ENCODE data around the gene GRAMD1A.
"Not testable (repeated sequence)": the region's sequence is repeated elsewhere in the genome, so short reads cannot be mapped to it uniquely, and the experiment has no call there.

The GRAMD1A gene

GRCh38 chr19:35004517-35005255, 4.6 kb downstream of the GRAMD1A start:
- DNase-seq, result no peak

DNA sequence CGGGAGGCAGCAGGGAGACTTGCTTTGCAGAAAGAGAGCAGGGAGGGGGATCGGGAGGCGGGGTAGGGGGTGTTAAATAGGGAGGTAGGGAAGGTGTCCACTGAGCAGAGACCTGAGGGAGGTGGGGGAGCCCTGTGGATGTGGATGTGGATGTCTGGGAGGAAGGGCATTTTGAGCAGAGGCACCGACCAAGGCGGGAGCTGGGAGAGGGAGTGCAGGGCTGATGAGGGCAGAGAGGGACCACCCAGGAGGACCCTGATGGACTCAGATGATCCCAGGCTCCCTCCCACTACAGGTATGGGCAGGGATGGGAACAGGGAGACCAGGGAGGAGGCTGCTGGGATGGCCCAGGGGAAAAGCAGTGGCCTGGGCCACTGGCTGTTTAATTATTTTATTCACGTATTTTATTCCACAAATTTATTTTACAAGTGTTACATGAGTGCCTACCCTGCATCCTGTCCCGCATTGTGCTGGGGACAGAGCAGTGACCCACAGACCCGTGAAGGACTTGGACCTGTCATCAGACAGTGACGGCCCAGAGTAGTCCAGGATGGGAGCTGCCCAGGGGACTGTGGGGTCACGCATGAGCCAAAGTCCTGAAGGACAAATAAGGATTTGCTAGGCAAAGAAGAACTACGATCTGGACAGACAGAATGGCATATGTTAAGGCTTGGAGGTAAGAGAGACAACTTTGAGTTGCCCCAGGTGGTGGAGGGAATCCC, 5.3 kb downstream of the GRAMD1A start:
- DNase-seq, result no peak

GRCh38 chr19:35006007-35006341, 5.9 kb downstream of the GRAMD1A start:
- DNase-seq, result not testable (repeated sequence)

GRCh38 chr19:35006342-35006998, 6.3 kb downstream of the GRAMD1A start:
- no peak for DNase-seq

DNA sequence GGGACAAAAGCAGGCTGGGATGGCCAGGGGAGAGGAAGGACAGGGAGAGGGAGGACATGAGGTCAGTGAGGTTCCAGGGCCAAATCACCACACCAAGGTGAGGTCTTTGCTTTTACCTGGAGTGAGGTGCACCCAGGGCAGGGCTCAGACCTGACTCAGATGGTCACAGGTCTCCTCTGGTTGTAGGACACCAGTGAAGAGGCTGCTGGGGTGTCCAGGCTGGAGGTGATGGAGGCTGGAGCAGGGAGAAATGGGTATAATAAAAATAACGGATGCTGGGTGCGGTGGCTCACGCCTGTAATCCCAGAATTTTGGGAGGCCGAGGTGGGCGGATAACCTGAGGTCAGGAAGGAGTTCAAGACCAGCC, 6.9 kb downstream of the GRAMD1A start:
- no peak for DNase-seq

GRCh38 chr19:35007427-35007826, 7.3 kb downstream of the GRAMD1A start:
- DNase-seq, result not testable (repeated sequence)

GRCh38 chr19:35008891-35009341, 8.8 kb downstream of the GRAMD1A start:
- no peak for DNase-seq

DNA sequence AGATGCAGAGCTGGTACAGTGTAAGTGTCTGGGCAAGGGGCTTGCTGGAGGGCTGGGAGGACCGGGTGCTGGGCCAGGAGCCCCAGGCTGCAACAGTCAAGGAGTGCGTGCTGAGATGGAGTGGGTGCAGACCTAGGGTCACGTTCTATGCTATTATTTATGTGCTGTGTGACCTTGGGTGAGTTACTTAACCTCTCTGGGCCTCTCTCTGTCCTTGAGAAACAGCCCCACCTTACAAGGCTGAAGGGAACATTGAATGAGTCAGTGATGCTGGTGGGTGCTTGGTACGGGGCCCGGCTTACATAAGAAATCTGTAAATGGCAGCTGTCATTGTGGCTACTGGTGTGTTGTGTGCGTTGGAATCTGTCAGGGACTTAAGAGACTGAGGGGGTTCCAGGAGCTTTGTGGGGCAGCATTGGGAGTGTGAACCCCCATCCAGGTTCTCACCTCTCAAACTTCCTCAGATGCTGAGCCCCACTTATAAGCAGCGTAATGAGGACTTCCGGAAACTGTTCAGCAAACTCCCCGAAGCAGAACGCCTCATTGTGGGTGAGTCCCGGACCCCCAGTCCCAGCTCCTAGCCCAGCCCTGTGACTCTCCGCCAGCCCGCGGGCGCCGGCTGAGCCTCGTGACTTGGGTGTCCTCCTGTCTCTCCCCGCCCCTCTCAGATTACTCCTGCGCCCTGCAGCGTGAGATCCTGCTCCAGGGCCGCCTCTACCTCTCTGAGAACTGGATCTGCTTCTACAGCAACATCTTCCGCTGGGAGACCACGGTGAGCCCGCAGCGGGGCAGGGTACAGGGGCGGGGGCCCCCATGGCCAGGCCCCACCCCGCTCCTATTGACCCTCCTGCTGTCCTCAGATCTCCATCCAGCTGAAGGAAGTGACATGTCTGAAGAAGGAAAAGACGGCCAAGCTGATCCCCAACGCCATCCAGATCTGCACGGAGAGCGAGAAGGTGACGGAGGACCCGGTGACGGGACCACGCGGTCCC, 9.6 kb downstream of the GRAMD1A start:
- DNase-seq, result no peak

DNA sequence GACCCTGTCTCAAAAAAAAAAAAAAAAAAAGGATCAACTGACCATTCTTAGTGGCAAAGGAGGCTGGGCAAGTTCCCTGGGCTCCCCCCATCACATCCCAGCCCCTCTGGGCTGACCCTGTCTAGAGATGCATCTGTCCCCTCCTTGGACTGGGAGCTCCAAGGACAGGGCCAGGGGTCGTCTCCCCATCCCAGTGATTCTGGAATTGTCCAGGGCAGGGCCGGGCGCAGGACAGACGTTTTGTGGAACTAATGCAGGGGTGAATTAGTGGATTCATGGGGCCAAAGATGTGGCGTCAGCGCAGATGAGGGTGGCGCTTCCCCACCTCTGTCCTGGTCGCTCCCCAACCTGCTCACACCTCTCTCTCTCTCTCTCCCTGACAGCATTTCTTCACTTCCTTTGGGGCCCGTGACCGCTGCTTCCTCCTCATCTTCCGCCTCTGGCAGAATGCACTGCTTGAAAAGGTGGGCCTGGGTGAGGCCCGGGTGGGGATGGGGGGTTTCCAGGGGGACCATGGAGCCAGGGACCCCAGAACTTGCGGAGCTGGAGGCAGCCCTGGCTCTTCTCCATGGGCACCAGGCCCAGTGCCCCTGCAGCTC, 11.1 kb downstream of the GRAMD1A start:
- peak; percentile 38 for DNase-seq

GRCh38 chr19:35011737-35012682, 11.9 kb downstream of the GRAMD1A start:
- no peak for DNase-seq

DNA sequence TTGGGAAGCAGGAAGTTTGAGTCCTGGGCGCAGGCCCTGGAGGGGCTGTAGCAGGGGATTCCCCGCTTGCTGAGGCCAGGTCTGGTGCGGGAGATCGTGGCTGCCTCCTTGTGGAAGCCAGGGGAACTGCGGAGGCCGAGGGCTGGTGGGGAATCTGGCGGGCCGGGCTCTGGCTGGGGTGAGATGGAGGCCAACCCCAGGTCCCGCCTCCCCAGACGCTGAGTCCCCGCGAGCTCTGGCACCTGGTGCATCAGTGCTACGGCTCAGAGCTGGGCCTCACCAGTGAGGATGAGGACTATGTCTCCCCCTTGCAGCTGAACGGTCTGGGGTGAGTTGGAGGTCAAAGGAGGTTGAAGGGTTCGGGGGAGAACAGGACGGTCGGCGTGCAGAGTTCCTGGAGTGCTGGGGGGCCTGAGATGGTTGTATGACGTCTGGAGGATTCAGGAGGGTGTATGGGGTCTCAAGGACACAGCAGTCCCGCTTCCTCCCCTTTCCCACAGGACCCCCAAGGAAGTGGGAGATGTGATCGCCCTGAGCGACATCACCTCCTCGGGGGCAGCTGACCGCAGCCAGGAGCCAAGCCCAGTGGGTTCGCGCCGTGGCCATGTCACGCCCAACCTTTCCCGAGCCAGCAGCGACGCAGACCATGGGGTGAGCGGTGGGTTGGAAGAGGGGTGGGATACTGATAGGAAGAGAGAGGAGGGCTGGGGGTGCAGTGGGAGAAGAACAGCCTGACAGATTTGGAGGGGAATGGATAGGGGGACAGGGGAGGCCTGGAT, 13.1 kb downstream of the GRAMD1A start:
- DNase-seq, result peak; percentile 81

DNA sequence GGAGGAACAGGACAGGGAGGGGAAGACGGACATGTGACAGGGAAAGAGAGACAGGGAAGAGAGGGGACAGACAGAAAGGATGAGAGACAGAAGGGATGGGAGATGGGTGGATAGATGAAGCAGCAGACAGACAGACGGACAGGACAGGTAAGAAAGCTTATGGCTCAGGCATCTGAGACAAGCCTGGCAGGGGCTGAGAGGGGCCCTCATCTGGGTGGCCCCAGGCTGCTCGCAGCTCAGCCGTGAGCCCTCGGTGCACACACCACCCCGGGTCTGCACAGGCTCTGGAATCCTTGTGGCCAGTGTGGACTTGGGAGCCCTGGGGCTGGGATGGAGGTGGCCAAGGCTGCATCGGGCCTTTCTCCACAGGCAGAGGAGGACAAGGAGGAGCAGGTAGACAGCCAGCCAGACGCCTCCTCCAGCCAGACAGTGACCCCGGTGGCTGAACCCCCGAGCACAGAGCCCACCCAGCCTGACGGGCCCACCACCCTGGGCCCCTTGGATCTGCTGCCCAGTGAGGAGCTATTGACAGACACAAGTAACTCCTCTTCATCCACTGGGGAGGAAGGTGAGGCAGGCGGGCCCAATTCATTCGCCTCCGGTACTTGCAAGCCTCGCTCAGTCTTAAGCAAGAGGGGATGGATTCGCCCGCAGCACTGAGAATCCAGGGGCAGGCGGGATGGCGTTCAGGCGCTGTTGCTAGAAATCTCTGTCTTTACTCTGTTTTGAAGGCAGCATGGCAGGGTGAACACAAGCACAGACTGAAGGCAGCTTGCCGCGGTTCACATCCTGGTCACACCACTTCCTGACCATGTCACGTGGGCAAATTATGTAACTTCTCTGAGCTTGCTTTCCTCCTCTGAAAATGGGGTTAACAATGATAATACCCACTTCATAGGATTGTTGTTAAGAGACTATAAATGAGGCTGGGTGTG, 14.0 kb downstream of the GRAMD1A start:
- peak; percentile 76 for DNase-seq

DNA sequence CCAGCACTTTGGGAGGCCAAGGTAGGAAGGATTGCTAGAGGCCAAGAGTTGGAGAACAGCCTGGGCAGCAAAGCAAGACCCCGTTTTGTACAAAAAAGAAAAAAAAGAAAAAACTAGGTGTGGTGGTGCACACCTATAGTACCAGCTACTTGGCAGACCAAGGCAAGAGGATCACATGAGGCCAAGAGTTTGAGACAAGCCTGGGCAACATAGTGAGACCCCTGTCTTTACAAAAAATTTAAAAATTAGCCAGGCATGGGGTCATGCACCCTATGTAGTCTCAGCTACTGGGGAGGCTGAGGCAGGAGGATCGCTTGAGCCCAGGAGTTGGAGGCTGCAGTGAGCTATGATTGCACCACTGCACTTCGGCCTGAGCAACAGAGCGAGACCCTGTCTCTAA, 14.7 kb downstream of the GRAMD1A start:
- not testable (repeated sequence) for DNase-seq

GRCh38 chr19:35015270-35015953, 15.3 kb downstream of the GRAMD1A start:
- no peak for DNase-seq

GRCh38 chr19:35015954-35016351, 15.8 kb downstream of the GRAMD1A start:
- DNase-seq, result no peak

DNA sequence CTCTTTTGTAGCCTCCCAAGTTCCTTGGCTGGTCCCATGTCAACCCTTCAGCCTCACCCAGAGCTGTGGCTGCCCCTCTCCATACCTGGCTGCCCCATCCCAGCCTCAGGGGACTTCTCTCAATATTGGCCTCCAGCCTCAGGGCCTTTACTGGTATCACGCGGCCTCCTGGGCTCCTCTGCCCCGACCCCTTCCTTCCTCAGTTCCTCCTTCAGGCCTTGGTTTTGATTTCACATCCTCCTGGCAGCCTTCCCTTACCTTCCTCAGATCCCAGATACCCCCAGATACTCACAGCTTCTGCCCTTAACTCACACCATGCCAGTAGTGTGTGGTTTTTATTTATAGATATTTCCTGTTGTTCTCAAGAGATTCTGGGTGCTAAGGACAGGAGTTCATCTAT, 17.4 kb downstream of the GRAMD1A start:
- DNase-seq, result no peak

GRCh38 chr19:35018379-35018778, 18.3 kb downstream of the GRAMD1A start:
- DNase-seq, result no peak

DNA sequence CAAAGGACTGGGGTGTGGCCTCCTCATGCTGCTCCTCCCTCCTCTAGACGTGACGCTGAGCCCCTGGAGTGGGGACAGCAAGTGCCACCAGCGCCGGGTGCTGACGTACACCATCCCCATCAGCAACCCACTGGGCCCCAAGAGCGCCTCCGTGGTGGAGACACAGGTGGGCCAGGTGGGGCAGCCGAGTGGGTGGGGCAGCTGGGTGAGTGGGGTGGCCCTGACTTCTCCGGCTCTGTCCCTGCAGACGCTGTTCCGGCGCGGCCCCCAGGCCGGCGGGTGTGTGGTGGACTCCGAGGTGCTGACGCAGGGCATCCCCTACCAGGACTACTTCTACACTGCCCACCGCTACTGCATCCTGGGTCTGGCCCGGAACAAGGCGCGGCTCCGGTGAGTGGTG, 19.0 kb downstream of the GRAMD1A start:
- no peak for DNase-seq

GRCh38 chr19:35021016-35021415, 20.9 kb downstream of the GRAMD1A start:
- no peak for DNase-seq
